Measurements from ENCODE around the gene LCORL.

Gene LCORL

GRCh38 chr4:17997129-17997528 is 24.4 kb downstream of the LCORL start:
- no peak for TF ChIP-seq CTCF (conservative IDR thresholded peaks at IDR 0.05; ENCODE audit: low read depth, low read length)

GRCh38 chr4:17995165-17995564 is 26.4 kb downstream of the LCORL start:
- no peak for TF ChIP-seq CTCF (conservative IDR thresholded peaks at IDR 0.05; ENCODE audit: low read depth, low read length)
- DNase-seq (ENCODE audit: low read depth), result no peak
- no peak overlapping the region for H3K4me3 ChIP-seq (ENCODE audit: low read length)

More at GRCh38 chr4:17997129-17997528, 24.4 kb downstream of the LCORL start:
- no peak overlapping the region for H3K4me3 ChIP-seq (ENCODE audit: low read length)
- no peak for DNase-seq (ENCODE audit: low read depth)

- no peak for TF ChIP-seq CTCF (conservative IDR thresholded peaks at IDR 0.05; ENCODE audit: low read depth, low read length)
- no peak for DNase-seq (ENCODE audit: low read depth)
- H3K4me3 ChIP-seq (ENCODE audit: low read length), result no peak overlapping the region
Observed at GRCh38 chr4:17985832-17986231, 35.7 kb downstream of the LCORL start.

- DNase-seq (ENCODE audit: low read depth), result no peak
- TF ChIP-seq CTCF (conservative IDR thresholded peaks at IDR 0.05; ENCODE audit: low read depth, low read length), result no peak
- no peak overlapping the region for H3K4me3 ChIP-seq (ENCODE audit: low read length)
Observed at GRCh38 chr4:17981063-17981462, 40.5 kb downstream of the LCORL start.

GRCh38 chr4:17968721-17969120 is 52.8 kb downstream of the LCORL start:
- no peak overlapping the region for H3K4me3 ChIP-seq (ENCODE audit: low read length)
- no peak for DNase-seq (ENCODE audit: low read depth)
- TF ChIP-seq CTCF (conservative IDR thresholded peaks at IDR 0.05; ENCODE audit: low read depth, low read length), result no peak

GRCh38 chr4:17967078-17967477 is 54.5 kb downstream of the LCORL start:
- no peak overlapping the region for H3K4me3 ChIP-seq (ENCODE audit: low read length)
- TF ChIP-seq CTCF (conservative IDR thresholded peaks at IDR 0.05; ENCODE audit: low read depth, low read length), result no peak
- DNase-seq (ENCODE audit: low read depth), result no peak

GRCh38 chr4:17966312-17966711 is 55.2 kb downstream of the LCORL start:
- no peak for TF ChIP-seq CTCF (conservative IDR thresholded peaks at IDR 0.05; ENCODE audit: low read depth, low read length)
- no peak for DNase-seq (ENCODE audit: low read depth)
- no peak overlapping the region for H3K4me3 ChIP-seq (ENCODE audit: low read length)
